GM21526 (cell line): ENCODE data around the gene CERS1.

Experiments used
- ATAC-seq: cut with Tn5 transposase; IDR thresholded peaks from one replicate; pipeline ENCODE4 v1.9.1; 2021; ENCODE audit warnings: moderate library complexity; ENCODE audit not compliant: unreplicated experiment, low FRiP score

CERS1 gene

GRCh38 chr19:18899624-18900560, 3.9 kb upstream of the CERS1 start:
- no peak for ATAC-seq

DNA sequence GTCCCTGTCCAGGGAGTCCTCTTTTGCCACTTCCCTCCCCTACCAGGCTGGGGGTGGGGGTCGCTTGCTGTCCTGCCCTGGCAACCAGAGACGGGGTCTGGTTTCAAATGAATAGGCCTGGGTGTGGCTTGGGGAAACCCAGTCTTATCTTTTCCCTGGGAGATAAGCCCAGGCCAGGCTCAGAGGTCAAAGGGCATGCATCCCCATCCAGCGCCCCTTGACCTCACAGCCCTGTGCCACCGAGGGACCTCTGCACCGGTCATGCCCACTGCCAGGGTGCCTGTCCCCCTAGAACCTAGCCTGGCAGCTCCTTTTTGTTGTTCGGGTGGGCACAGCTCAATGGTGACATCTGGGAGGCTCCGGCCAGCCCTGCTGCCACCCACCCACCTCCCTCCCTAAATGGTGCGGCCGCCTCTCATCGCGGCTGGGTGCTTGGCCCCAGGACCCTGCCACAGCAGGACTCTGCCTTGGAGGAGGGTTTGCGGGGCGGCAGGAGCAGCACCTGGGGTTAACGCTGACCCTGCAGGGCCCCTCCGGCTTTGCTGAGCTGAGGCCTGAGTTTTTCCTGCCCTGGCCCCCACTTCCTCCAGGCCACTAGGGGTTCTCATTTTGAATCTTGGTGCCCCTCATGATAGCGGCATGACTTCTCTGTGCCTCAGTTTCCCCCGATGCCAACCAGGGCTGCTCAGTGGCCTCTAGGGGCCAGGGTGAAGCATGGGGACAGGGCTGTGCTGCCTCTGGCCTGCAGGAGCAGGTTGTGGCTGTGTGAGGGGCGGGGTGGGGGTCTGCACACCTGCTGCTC, 2.9 kb upstream of the CERS1 start:
- ATAC-seq, result no peak

DNA sequence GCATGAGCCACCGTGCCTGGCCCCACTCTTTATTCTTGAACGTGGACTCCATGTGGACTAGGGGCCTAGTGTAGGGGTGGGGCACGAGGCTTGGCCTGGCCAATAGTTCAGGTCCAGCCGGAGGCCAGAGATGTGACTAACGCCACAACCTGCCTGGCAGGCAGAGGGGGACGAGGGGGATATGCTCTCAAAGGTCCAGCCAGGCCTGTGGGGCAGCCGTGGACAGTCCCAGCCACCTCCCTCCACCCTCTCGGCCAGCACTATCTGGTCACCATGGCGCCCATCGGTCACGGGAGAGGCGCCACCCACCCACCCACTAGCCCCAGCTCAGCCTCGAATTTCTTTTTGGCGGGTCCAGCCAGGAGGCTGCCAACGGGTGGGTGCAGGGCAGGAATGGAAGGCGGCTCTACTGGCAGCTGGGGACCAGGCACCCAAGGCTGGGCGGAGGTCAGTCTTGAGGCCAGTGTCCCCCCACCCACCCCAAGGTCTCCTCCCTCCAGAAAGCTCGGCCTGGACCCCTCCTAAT, 2.2 kb upstream of the CERS1 start:
- no peak for ATAC-seq

- ATAC-seq, result no peak
Measured at GRCh38 chr19:18897094-18898029, 1.4 kb upstream of the CERS1 start.

- ATAC-seq, result no peak
Measured at GRCh38 chr19:18896421-18896841, 473 bp upstream of the CERS1 start.

- no peak for ATAC-seq
Measured at GRCh38 chr19:18895038-18895823, 727 bp downstream of the CERS1 start.

DNA sequence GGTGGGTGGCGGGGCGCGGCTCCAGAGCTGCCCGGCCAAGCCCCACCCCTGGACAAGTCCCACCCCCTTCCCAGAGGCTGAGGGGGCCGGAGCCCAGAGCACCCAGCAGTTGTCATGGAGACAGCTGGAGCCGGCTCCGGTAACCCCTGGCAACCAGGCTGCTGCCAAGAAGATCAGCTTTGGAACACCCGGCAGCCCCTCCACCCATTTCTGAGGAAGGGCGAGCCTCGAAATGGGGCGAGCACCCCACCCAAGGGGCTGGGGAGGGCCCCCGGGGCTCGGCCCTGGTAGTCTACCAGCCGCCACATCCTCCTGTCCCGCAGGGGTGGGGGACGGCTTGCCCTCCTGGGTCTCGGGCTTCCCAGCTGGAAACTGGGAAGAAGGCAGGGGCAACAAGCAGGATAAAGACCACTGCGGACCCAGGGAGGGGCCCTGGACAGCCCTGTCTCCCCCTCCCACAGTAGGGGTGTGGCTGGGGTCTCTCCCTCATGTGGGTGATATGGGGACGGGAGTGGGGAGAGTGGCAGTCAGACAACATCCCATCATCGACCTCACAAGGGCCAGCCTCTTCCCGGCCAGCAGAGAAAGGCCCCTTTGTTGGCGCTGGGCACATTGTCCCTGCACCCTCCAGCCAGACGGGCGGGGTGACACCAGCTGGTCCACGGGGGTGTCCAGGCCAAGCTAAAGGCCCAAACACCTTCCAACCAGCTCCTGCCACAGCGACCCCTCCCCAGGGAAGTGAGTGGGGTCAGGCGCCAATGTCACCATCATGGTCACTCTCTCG, 1.5 kb downstream of the CERS1 start:
- no peak for ATAC-seq

- ATAC-seq, result no peak
Measured at GRCh38 chr19:18893587-18894253, 2.2 kb downstream of the CERS1 start.

DNA sequence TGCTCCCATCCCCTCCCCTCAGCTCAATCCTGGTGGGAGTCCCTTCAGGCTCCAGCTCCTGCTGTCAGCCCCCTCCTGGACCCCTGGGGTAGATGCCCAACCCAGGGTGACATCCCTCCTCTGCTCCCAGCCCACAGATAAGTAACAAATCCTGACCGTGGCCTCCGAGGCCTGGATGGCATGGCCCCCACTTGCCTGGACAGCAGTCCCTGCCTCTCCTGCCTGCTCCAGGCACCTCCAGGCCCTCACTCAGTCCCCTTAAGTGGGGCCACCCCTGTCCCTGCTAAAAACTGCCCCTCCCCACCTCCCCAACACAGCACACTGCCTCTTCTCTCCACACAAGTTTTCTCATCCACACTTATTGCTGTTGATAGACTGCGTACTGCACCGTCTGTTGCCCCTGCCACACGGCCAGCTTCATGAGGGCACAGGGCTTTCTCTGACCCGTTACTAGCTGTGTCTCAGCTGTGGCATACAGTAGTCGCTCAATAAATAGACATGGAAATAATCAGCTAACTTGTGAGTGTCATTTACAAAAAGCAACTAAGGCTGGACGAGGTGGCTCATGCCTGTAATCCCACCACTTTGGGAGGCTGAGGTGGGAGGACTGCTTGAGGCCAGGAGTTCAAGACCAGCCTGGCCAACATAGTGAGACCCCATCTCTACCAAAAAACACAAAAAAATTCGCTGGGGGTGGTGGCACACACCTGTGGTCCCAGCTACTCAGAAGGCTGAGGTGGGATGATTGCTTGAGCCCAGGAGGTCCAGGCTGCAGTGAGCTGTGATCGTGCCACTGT, 5.8 kb downstream of the CERS1 start:
- ATAC-seq, result no peak

DNA sequence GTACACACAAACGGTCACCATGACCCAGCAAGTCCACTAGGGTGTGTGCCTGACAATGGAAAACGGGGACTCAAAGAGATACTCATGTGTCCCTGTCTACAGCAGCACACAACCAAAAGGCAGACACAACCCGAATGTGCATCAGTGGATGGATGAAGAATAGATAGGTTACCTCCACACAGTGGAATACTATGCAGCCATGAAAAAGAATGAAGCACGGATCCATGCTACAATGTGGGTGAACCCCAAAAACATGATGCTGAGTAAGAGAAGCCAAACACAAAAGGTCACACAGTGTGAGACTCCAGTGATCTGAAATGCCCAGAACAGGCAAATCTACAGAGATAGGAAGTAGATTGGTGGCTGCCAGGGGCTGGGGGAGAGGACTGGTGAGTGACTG, 9.0 kb downstream of the CERS1 start:
- ATAC-seq, result no peak

- ATAC-seq, result no peak
Measured at GRCh38 chr19:18883526-18884304, 12.2 kb downstream of the CERS1 start.

- no peak for ATAC-seq
Measured at GRCh38 chr19:18881491-18881890, 14.5 kb downstream of the CERS1 start.

GRCh38 chr19:18879579-18880373, 16.2 kb downstream of the CERS1 start:
- no peak for ATAC-seq

DNA sequence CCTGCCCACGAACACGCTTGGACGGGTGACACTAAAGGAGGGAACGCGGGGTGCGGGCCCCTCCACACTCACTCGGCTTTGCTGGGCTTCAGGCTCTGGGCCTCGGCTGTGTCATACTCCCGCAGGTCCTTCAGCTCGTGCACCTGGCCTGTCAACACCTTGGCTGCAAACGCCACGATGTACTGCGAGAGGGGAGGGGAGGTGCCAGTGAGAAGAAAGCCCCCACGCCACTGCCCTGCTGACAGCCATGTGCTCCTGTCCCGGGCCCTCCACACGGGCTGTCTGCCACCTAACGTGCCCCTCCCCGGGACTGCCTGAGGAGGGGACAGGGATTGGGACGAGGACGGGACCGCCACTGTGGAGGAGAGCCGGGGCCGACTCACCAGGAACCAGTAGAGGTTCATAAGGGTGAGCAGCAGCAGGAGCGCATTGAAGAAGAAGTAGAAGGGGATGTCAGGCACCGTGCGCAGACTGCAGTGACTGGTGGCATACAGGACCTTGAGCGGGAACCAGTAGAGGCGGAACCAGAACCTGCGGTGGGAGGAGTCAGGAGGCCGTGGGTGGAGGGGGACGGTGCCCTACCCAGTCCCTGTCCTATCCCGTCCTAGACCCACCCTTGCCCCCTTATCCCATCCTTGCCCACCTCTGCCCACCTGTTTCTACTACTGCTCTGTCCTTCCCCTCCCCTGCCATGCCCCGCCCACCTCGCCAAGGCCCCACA, 16.9 kb downstream of the CERS1 start:
- no peak for ATAC-seq
